Putamen (tissue), 1 donor: ENCODE measurements around the gene CCN6.
"Not testable (repeated sequence)": the region's sequence is repeated elsewhere in the genome, so short reads cannot be mapped to it uniquely, and the experiment has no call there.

Experiments used
- DNase-seq: peaks from one replicate; pipeline ENCODE4 v3.0.0-alpha.2; 2016; ENCODE audit warnings: low spot score

Gene CCN6

GRCh38 chr6:112030206-112030960 is 23.5 kb upstream of the CCN6 start:
- no peak for DNase-seq

DNA sequence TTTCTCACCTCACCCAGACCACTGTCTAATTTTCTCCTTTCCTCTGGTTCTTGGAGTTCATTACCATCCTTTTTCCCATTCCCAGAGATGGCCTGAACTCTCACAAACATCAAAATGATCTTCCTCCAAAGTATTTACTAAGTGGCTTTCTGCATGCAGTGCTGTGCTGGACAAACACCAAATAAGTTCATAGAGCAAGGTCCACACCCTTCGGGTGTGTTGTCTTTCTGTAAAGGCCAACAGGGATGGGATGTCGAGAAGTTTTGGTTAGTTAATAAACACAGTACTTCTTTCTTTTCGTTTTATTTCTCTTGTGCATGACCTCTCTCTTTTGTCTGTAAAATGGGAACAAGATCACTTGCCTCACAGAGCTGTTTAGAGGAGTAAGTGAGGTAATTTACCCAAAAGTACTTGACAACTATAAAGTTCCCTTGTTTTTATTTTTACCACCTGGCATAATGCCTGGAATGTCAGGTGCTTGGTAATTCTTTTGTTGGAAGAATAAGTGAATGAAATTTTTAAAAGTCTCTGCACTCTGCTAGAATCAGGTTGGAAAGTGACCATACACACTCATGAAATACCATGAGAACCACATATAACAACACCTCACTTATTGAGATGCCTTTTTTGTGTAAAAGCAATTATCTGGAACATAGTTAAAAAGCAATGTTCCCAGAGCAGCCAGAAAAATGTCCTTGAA is 22.8 kb upstream of the CCN6 start:
- DNase-seq, result no peak

DNA sequence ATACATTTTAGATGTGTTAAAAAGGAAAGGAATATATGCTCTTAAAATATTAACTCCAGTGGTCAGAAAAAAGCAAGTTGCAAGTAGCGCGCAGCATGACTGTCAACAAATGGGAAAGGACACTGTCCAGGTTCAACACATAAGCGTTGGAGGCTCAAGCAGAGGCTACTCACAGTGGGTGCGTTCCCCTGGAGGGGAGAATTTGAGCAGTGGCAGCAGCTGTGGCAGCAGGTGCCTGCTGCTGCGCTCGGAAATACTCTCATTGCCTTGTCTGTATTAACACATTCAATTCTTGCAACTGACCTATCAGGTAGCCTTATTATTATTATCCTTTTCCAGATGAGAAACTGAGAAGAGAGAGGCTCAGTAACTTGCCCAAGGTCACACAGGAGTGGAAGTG is 21.9 kb upstream of the CCN6 start:
- DNase-seq, result no peak

DNA sequence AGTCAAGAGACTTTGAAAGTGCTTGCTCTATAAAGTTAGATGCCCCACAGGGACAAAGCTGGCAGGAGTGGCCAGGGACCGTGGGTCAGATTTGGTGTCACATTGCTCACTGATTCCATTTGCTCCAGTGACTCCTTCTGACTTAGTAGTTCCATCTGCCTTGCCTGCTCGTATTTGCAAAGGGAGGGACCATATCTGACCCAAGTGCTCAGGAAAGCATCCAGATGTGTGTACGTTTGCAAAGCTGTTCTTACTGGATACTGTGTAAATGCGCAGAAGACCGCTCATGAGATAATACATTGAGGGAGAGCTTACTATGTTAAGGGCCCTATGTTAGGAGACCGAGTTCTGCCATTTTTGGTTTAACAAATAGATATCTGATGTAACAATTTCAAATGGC is 21.2 kb upstream of the CCN6 start:
- DNase-seq, result no peak

GRCh38 chr6:112033791-112034615 is 19.9 kb upstream of the CCN6 start:
- DNase-seq, result peak; percentile 80

DNA sequence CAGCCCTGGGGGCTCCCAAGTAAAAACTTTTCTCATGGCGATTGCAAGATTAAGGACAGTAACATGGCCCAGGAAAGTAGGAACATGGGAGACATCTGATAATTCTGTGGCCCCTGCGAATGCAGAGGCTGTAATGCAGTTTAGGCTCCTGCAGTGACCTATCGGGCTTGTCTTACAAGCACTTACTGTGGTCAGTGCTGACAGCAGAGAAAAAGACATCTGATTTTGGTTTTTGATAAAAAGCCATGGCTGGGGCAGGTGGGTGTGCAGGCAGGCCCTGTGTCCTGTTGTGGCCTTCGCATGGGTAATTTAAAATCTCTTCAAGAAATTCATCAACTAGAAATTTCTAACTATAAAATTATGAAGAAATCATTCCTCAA is 19.3 kb upstream of the CCN6 start:
- no peak for DNase-seq

DNA sequence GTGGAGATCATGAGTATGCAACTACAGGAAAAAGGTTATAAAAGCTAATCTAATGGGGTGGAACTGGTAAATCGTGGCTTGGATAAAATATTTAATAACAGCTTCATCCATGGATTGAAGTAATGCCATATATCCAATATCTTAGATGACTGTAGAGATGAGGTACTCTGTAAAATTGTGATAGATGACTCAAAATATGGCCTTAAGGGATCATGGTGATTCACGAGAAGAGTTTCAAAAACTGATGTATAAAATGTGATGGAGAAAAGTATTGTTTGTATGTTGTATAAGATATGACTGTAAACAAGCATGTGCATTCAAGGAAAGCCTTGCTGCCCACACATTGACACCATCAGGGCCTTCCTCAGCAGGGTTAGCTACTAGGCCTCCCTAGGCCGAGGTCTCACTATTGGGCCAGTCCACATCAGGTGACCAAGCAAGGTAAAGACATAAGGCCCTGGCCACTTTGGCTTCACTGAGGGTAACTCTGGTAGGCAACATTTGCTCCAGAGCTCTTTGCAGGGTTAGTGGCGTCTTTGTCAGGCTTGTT is 17.7 kb upstream of the CCN6 start:
- no peak for DNase-seq

DNA sequence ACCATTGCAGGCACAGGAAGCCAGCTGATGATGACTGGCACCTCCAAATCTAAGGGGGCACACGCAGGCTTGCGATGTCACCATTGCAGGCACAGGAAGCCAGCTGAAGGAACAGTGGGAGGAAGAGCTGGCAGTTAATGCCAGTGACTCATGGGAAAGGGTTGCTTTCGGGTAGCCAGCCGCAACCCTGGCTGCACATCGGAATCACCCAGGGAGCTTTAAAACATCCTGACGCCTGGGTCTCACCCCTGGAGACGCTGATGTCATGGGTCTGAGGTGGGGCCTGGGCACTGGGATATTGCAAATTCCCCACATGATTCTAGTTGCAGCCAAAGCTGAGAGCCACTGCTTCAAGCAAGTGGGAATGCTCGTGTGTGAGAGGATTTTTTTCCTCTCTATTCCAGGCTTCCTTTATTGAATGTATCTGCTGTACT is 16.1 kb upstream of the CCN6 start:
- peak; percentile 64 for DNase-seq

DNA sequence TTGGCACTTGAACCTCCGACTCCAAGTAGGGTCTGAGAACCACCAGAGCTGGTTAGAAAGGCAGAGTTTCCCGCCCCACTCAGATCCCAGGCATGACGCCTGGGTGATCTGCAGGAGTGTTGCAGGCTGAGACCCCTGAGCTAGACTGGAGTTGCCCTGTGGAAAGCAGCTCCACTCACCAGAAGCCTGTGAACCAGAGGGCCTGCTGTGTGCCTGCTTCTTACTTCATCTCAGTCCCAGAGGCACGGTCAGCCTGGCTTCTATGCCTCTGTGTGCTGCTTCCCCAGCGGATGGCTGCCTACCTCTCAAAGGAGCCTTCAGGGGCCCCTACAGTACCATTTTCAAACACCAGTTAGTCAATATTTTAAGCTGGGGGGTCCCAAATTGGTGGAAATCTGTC is 15.6 kb upstream of the CCN6 start:
- DNase-seq, result no peak

- DNase-seq, result no peak
Observed at GRCh38 chr6:112038756-112039430, 15.0 kb upstream of the CCN6 start.

DNA sequence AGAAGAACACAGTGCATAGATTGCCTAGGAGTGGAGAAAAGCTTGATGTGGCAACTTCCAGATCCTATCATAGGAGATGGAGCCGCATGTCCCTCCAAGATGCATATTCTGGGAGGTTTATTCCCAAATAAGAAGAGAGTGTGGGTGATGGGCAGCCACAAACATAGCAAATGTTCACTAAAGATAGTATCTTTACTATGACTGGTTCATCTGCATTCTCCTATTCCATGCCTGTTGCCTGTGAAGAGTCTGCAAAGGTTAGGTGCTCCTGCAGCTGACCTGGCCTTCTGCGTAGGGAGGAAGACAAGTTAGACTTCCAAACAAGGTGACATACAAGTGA is 14.5 kb upstream of the CCN6 start:
- no peak for DNase-seq

DNA sequence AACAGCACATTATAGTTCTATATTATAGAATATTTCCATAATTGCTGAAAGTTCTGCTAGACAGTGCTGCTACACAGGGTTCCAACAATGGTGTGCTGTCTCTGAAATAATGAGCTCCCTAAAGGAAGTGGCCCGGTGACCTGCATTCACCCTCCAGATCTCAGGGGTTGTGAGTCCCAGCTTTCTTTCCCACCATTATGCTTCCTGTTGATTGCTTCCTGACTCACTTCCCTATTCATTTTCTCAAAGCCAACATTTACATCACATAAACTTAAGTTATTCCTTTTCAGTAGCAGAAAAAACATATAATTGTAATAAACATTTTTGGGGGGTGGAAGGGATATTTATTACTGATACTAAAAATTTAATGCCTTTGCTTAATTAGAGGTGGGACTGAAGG is 12.9 kb upstream of the CCN6 start:
- DNase-seq, result no peak

GRCh38 chr6:112041535-112041934 is 12.4 kb upstream of the CCN6 start:
- DNase-seq, result no peak

DNA sequence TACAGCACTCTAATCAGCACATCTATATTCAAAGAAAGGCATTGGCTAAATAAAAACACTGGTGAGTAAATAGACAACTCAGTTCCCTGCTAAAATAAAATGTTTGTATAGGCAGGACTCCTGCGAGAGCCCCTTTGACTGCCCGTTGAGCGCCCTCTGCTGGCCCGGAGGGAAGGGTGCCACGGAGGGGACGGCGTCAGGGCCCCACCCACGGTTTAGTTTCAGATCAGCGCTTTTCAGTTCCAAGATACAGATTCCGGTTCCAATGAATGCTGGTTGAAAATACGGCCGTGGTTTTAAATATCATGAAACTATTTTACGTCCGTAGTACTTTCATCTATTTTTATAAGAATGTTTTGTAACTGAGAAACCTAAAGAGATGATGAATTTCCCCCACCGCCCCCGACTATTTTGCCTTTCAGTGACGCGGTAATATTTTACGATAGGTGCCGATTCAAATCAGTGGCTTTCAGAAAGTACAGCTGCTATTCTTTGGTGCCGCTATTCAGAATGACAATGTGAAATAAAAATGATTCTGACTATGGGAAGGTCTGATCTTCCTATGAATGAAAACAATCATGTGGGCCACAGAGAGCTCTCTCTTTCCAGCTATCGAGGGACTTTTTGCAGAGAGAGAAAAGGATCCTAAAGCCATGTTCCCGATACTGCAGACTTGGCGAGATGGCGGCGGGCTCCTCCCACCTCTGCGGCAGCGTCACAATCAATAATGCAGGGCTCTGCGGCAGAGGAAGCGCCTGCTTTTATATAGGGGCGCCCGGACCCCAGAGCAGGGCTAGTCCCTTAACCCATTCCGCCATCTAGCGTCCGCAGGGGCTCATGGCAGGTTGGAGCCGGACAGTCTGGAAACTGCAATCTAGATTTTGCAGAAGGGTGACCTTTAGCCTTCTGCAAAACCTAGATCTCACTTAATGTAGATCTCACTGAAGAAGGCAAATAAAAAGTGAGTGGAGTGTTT is 10.6 kb upstream of the CCN6 start:
- DNase-seq, result peak; percentile 88

DNA sequence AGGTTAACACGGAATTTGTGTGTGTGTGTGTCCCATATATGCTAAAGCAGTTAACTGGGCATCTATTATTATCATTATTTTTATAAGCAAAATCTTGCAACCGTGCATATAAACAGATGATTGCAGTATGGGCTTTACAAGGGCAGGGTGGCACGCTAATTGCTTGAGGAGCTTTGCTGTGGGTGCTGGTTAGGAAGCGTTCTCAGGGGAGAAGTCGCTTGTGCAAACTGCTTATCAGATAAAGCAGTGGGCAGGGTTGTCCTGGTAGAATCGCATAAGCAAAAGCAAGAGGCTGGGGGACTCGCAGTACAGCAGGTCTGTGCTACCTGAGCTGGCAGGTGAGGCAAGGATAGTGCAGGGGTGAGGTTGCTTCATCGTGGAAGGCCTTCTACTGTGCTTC is 9.7 kb upstream of the CCN6 start:
- no peak for DNase-seq

DNA sequence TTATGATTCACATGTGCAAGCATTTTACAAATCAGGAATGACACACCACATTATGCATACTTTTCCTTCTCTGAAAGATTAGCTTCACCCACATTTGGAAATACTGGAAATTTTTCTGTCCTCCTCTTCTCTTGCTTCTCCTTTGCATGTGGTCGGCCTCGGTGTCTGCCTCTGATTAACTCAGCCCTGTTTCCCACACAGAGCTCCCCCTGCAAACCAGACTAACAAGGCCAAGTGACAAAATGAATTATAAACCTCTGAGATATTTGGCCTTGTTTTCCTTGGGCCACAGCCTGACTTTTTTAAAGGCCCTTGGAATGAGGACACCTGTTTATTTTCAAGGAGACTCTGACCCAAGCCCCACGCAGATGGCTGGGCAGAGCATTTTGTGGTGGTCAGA is 9.0 kb upstream of the CCN6 start:
- no peak for DNase-seq

DNA sequence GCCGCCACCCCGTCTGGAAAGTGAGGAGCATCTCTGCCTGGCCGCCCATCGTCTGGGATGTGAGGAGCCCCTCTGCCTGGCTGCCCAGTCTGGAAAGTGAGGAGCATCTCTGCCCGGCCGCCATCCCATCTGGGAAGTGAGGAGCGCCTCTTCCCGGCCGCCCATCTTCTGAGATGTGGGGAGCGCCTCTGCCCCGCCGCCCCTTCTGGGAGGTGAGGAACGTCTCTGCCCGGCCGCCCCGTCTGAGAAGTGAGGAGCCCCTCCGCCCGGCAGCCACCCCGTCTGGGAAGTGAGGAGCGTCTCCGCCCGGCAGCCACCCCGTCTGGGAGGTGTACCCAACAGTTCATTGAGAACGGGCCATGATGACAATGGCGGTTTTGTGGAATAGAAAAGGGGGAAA is 6.4 kb upstream of the CCN6 start:
- DNase-seq, result not testable (repeated sequence)

DNA sequence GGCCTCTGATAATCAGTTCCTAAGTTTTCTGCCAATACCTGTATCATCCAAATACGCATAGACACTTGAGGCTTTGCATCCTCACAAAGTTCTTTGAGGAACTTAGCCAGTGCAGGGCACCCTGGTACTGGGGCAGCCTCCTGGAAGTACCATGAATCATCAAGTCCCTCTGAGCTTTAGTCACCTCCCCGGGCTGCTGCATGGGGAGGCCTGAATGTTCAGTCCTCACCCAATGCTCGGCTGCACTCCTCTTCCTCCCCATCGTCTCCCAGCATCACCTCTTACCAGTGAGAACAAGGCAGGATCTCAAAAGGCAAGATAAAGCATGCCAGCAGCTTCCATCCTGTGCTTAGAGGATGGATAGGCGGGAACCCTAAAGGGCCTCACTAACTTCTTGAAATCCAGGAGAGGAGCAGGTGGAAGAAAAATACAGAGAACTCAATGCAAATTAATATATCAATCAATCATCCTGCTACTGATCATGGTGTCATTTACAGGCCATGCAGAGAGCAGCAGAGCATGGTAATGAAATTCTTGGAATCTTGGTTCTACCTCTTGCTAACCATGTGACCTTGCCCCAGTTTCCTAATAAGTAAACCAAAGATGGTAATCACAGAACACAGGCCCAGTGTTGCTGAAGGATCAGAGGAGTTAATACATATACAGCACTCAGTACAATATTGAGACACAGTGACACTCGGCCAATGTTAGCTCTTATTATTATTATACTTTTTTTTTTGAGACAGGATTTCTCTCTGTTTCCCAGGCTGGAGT is 4.7 kb upstream of the CCN6 start:
- DNase-seq, result no peak

GRCh38 chr6:112049996-112050395 is 3.9 kb upstream of the CCN6 start:
- DNase-seq, result no peak

- DNase-seq, result no peak
Observed at GRCh38 chr6:112050429-112050828, 3.5 kb upstream of the CCN6 start.
